Endodermal cell (in vitro differentiated cells): ENCODE results near the gene DNALI1. TPM values are rescaled to one million over a fixed set of nuclear protein-coding genes. Genes with fewer than 3 reads are reported as not detected.

Experiments
- DNase-seq: peaks from one replicate; pipeline ENCODE4 v3.0.0-alpha.2; 2017
- H3K27ac ChIP-seq: 2 replicates; pipeline ENCODE4 v1.5.1; 2013; ENCODE audit warnings: mild to moderate bottlenecking, low read depth, low read length, moderate library complexity
- H3K27me3 ChIP-seq: 2 replicates; pipeline ENCODE4 v1.6.1; 2013; ENCODE audit warnings: mild to moderate bottlenecking, low read length, moderate library complexity; ENCODE audit not compliant: insufficient read depth, control insufficient read depth, poor library complexity, severe bottlenecking
- H3K36me3 ChIP-seq: 2 replicates; pipeline ENCODE4 v1.7.0; 2013; ENCODE audit warnings: mild to moderate bottlenecking, low read length, moderate library complexity; ENCODE audit not compliant: control insufficient read depth, insufficient read depth
- H3K4me1 ChIP-seq: one replicate; pipeline ENCODE4 v1.7.0; 2013; ENCODE audit warnings: low read length; ENCODE audit not compliant: control insufficient read depth, insufficient read depth
- H3K4me3 ChIP-seq: 2 replicates; pipeline ENCODE4 v1.5.1; 2013; ENCODE audit warnings: mild to moderate bottlenecking, low read length, moderate library complexity
- H3K9ac ChIP-seq: 2 replicates; pipeline ENCODE4 v1.6.1; 2013; ENCODE audit warnings: mild to moderate bottlenecking, low read length, moderate library complexity; ENCODE audit not compliant: poor library complexity, severe bottlenecking; ENCODE audit errors: extremely low read depth
- H3K9me3 ChIP-seq: 2 replicates; pipeline ENCODE4 v1.6.1; 2013; ENCODE audit warnings: mild to moderate bottlenecking, low read length, moderate library complexity; ENCODE audit not compliant: control insufficient read depth
- H3K27ac Mint-ChIP-seq: 2 replicates; pipeline ENCODE4 v1.8.0; 2020; ENCODE audit warnings: mixed read lengths
- H3K27me3 Mint-ChIP-seq: 2 replicates; pipeline ENCODE4 v1.8.0; 2021; ENCODE audit warnings: mild to moderate bottlenecking, mixed read lengths; ENCODE audit not compliant: insufficient read depth
- H3K36me3 Mint-ChIP-seq: 2 replicates; pipeline ENCODE4 v1.8.0; 2020; ENCODE audit warnings: low read depth, mixed read lengths
- H3K4me1 Mint-ChIP-seq: 2 replicates; pipeline ENCODE4 v1.8.0; 2020; ENCODE audit warnings: mixed read lengths
- H3K4me3 Mint-ChIP-seq: 2 replicates; pipeline ENCODE4 v1.8.0; 2020; ENCODE audit warnings: mild to moderate bottlenecking, moderate library complexity, mixed read lengths
- H3K9me3 Mint-ChIP-seq: 2 replicates; pipeline ENCODE4 v1.8.0; 2020; ENCODE audit warnings: mild to moderate bottlenecking, mixed read lengths
- CTCF ChIP-seq: fragments of 200-600 bp; sonication (generic); conservative IDR thresholded peaks from 2 replicates; pipeline ENCODE4 v1.5.0; 2021; ENCODE audit warnings: antibody characterized with exemption, mild to moderate bottlenecking
- WGBS, 2 experiments: methylation state at CpG; one replicate each; pipeline versions ENCODE4 v1.1.5 to v1.1.7; 2013; ENCODE audit warnings: missing lambda C conversion rate in 2 of 2, mixed read lengths in 1 of 2; ENCODE audit not compliant: insufficient coverage in 1 of 2, insufficient read length in 1 of 2; 5-methylcytosine and 5-hydroxymethylcytosine counted together
- total RNA-seq, 2 donors: library from RNA; stranded (reverse); fragmentation: NEBNext Ultra II Directional in 1 of 2; extraction: Animal tissue kit (Norgen Biotek cat#: 25700) in 1 of 2; gene quantifications; 2 replicates in 1 of 2; 3 replicates in 1 of 2; pipeline ENCODE4 v1.2.1, GENCODE V29; 2021

DNALI1 gene
- total RNA-seq, 2 donors from 2014 or later, result 31.5 to 39.5 TPM

GRCh38 chr1:37593726-37594125 lies 37.0 kb downstream of the DNALI1 start:
- Histone ChIP-seq H3K27me3 (peaks cover 15% of the 10 kb centered on the region), H3K4me1 (no peaks in the 10 kb centered on the region), H3K9ac (no peak overlapping the region), H3K36me3 (peaks cover 46% of the 10 kb centered on the region), H3K9me3 (no peaks in the 10 kb centered on the region), H3K4me3 (peak overlapping the region; percentile 5), H3K27ac (no peak overlapping the region)
- no peak for TF ChIP-seq CTCF
- Mint-ChIP-seq H3K4me1 (peaks cover 6% of the 10 kb centered on the region), H3K36me3 (peaks cover 30% of the 10 kb centered on the region), H3K9me3 (no peaks in the 10 kb centered on the region), H3K27ac (no peak overlapping the region), H3K4me3 (no peak overlapping the region), H3K27me3 (peaks cover 11% of the 10 kb centered on the region)
- DNase-seq, result no peak
- WGBS, 2 experiments, result 92 to 100% methylated on average over 3 to 6 of the region's 6 CpGs

- peak within 1 kb of the TSS; percentile 92 for H3K4me3 ChIP-seq
- peaks cover 31% of the 10 kb centered on the region for H3K36me3 ChIP-seq
- Mint-ChIP-seq H3K27ac (peak within 1 kb of the TSS; percentile 99), H3K4me3 (peak within 1 kb of the TSS; percentile 98), H3K4me1 (peaks cover 6% of the 10 kb centered on the region), H3K36me3 (peaks cover 19% of the 10 kb centered on the region), H3K9me3 (no peaks in the 10 kb centered on the region), H3K27me3 (peaks cover 16% of the 10 kb centered on the region)
- no peak for TF ChIP-seq CTCF
- peak within 1 kb of the TSS; percentile 79 for H3K27ac ChIP-seq
- peak within 1 kb of the TSS; percentile 73 for H3K9ac ChIP-seq
- no peaks in the 10 kb centered on the region for H3K4me1 ChIP-seq
- peak; percentile 99 for DNase-seq
- peaks cover 29% of the 10 kb centered on the region for H3K27me3 ChIP-seq
- H3K9me3 ChIP-seq, result no peaks in the 10 kb centered on the region
- 1 to 3% methylated on average over 26 to 51 of the region's 51 CpGs for WGBS, 2 experiments
These were observed 38.9 kb downstream of the DNALI1 start, which contains the start of gene GNL2 for GRCh38 chr1:37595440-37596181. TSS of gene GNL2 (minus strand) at chr1:37595937. CDS start at chr1:37595822, 115 bp downstream.

GRCh38 chr1:37596182-37596667 lies 39.5 kb downstream of the DNALI1 start:
- H3K36me3 Mint-ChIP-seq, result peaks cover 13% of the 10 kb centered on the region
- Histone ChIP-seq H3K9me3 (no peaks in the 10 kb centered on the region), H3K4me1 (no peaks in the 10 kb centered on the region), H3K4me3 (peak overlapping the region; percentile 92), H3K36me3 (peaks cover 25% of the 10 kb centered on the region), H3K9ac (peak overlapping the region; percentile 73), H3K27me3 (peaks cover 35% of the 10 kb centered on the region), H3K27ac (peak overlapping the region; percentile 79)
- H3K9me3 Mint-ChIP-seq, result no peaks in the 10 kb centered on the region
- no peak for TF ChIP-seq CTCF
- H3K4me1 Mint-ChIP-seq, result peaks cover 6% of the 10 kb centered on the region
- H3K4me3 Mint-ChIP-seq, result peak overlapping the region; percentile 98
- H3K27me3 Mint-ChIP-seq, result peaks cover 20% of the 10 kb centered on the region
- peak overlapping the region; percentile 79 for H3K27ac Mint-ChIP-seq
- no peak for DNase-seq
- 11% methylated on average over 2 of the region's 3 CpGs; no CpG with 5 or more reads in 1 of the 2 experiments for WGBS, 2 experiments
